Prostate gland (tissue), 2 donors: ENCODE results near the gene CAT.

Experiments
- POLR2AphosphoS5 ChIP-seq: sonication (generic); formaldehyde crosslinking; IDR thresholded peaks from one replicate; pipeline ENCODE4 v1.6.1; 2017; ENCODE audit warnings: antibody characterized with exemption
- TF ChIP-seq, protein P1 (sequence below), 4 experiments: fragments of 200-600 bp in 2 of 4; fragments of 450-650 bp in 2 of 4; sonication (generic) in 2 of 4; IDR thresholded peaks; 1 replicate in 3 of 4; 2 replicates in 1 of 4; pipeline ENCODE4 v1.5.1; 2016 to 2019; ENCODE audit warnings: antibody characterized with exemption in 4 of 4, mild to moderate bottlenecking in 2 of 4, moderate library complexity in 2 of 4

DNA sequence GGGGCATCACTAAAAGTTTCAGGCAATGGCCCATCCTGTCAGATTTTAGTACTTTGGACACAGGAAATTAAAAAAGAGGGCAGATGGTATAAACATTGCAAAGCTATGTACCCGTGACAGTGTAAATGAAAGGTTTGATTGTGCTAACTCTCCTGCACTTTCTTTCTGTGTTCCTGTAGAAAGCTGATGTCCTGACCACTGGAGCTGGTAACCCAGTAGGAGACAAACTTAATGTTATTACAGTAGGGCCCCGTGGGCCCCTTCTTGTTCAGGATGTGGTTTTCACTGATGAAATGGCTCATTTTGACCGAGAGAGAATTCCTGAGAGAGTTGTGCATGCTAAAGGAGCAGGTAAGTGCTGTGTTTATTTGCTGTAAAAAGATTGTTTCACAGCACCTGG, 10.3 kb downstream of the CAT start:
- TF ChIP-seq, protein P1, sequence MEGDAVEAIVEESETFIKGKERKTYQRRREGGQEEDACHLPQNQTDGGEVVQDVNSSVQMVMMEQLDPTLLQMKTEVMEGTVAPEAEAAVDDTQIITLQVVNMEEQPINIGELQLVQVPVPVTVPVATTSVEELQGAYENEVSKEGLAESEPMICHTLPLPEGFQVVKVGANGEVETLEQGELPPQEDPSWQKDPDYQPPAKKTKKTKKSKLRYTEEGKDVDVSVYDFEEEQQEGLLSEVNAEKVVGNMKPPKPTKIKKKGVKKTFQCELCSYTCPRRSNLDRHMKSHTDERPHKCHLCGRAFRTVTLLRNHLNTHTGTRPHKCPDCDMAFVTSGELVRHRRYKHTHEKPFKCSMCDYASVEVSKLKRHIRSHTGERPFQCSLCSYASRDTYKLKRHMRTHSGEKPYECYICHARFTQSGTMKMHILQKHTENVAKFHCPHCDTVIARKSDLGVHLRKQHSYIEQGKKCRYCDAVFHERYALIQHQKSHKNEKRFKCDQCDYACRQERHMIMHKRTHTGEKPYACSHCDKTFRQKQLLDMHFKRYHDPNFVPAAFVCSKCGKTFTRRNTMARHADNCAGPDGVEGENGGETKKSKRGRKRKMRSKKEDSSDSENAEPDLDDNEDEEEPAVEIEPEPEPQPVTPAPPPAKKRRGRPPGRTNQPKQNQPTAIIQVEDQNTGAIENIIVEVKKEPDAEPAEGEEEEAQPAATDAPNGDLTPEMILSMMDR (IDR thresholded peaks at IDR 0.05), result no peak
- TF ChIP-seq POLR2AphosphoS5, result no peak
